Measurements from ENCODE around the gene MBNL1. TPM values are rescaled to one million over a fixed set of nuclear protein-coding genes. Genes with fewer than 3 reads are reported as not detected.

MBNL1 gene
- total RNA-seq, 1 donor from 2014 or later: 14.7 TPM

GRCh38 chr3:152289708-152290107 is 21.0 kb downstream of the MBNL1 start:
- no peak for TF ChIP-seq CTCF (IDR thresholded peaks at IDR 0.05)
- TF ChIP-seq EZH2phosphoT487 (IDR thresholded peaks at IDR 0.05): no peak
- no peak for TF ChIP-seq EZH2 (IDR thresholded peaks at IDR 0.05)
- Mint-ChIP-seq H3K9me3 (peaks cover 2% of the 10 kb centered on the region), H3K36me3 (peaks cover 10% of the 10 kb centered on the region), H3K4me1 (no peaks in the 10 kb centered on the region), H3K4me3 (no peak overlapping the region), H3K27me3 (ENCODE audit: insufficient read depth, low read depth) (no peaks in the 10 kb centered on the region), H3K27ac (no peak overlapping the region)
- Histone ChIP-seq H3K9ac (no peak overlapping the region), H3K36me3 (no peaks in the 10 kb centered on the region), H3K27ac (no peak overlapping the region), H3K4me3 (no peak overlapping the region), H3K79me2 (ENCODE audit: low read depth) (no peaks in the 10 kb centered on the region), H3K4me2 (no peak overlapping the region), H3K27me3 (no peaks in the 10 kb centered on the region), H3K9me3 (ENCODE audit: low read depth) (no peaks in the 10 kb centered on the region), H3F3A (ENCODE audit: low read depth) (no peaks in the 10 kb centered on the region), H3K4me1 (no peaks in the 10 kb centered on the region), H2AFZ (replicated peaks) (no peak overlapping the region), H4K20me1 (ENCODE audit: low read depth) (no peaks in the 10 kb centered on the region)
- DNase-seq (ENCODE audit: low spot score): no peak

GRCh38 chr3:152290374-152290773 is 21.6 kb downstream of the MBNL1 start:
- H3K27me3 ChIP-seq: no peaks in the 10 kb centered on the region
- no peaks in the 10 kb centered on the region for H3K4me1 ChIP-seq
- no peaks in the 10 kb centered on the region for H4K20me1 ChIP-seq (ENCODE audit: low read depth)
- Mint-ChIP-seq H3K36me3 (peaks cover 10% of the 10 kb centered on the region), H3K4me3 (no peak overlapping the region), H3K27me3 (ENCODE audit: insufficient read depth, low read depth) (no peaks in the 10 kb centered on the region), H3K9me3 (peaks cover 2% of the 10 kb centered on the region), H3K27ac (no peak overlapping the region), H3K4me1 (no peaks in the 10 kb centered on the region)
- H3K4me2 ChIP-seq: no peak overlapping the region
- no peaks in the 10 kb centered on the region for H3K36me3 ChIP-seq
- no peak overlapping the region for H3K9ac ChIP-seq
- H3K27ac ChIP-seq: no peak overlapping the region
- no peaks in the 10 kb centered on the region for H3K79me2 ChIP-seq (ENCODE audit: low read depth)
- no peaks in the 10 kb centered on the region for H3F3A ChIP-seq (ENCODE audit: low read depth)
- DNase-seq (ENCODE audit: low spot score): no peak
- no peak for TF ChIP-seq EZH2phosphoT487 (IDR thresholded peaks at IDR 0.05)
- TF ChIP-seq EZH2 (IDR thresholded peaks at IDR 0.05): no peak
- TF ChIP-seq CTCF (IDR thresholded peaks at IDR 0.05): no peak
- H3K9me3 ChIP-seq (ENCODE audit: low read depth): no peaks in the 10 kb centered on the region
- no peak overlapping the region for H3K4me3 ChIP-seq
- H2AFZ ChIP-seq (replicated peaks): no peak overlapping the region

DNA sequence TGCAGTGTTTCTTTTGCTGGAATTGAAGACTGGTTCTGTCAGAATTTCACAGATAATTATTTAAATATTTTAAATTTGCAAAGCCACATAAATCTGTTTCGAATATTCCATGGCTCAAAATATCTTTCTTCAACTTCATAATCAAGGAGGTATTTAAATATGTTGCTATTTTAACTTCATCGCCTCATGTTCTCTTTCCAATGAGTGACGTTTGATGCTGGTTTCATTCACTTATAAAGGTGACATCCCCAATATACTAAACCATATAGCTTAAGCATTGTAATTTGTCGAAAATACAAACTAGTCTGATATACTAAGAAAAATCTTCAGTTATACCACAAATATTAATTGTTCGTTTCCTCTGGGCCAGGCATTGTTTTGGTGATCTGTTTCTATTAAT is 22.5 kb downstream of the MBNL1 start:
- Histone ChIP-seq H3F3A (ENCODE audit: low read depth) (no peaks in the 10 kb centered on the region), H3K4me2 (no peak overlapping the region), H3K4me1 (no peaks in the 10 kb centered on the region), H2AFZ (replicated peaks) (no peak overlapping the region), H3K9me3 (ENCODE audit: low read depth) (no peaks in the 10 kb centered on the region), H3K27me3 (no peaks in the 10 kb centered on the region), H3K9ac (no peak overlapping the region), H3K36me3 (no peaks in the 10 kb centered on the region), H4K20me1 (ENCODE audit: low read depth) (no peaks in the 10 kb centered on the region), H3K4me3 (no peak overlapping the region), H3K27ac (no peak overlapping the region), H3K79me2 (ENCODE audit: low read depth) (no peaks in the 10 kb centered on the region)
- Mint-ChIP-seq H3K4me3 (no peak overlapping the region), H3K27ac (no peak overlapping the region), H3K4me1 (no peaks in the 10 kb centered on the region), H3K9me3 (peaks cover 2% of the 10 kb centered on the region), H3K36me3 (peaks cover 10% of the 10 kb centered on the region), H3K27me3 (ENCODE audit: insufficient read depth, low read depth) (no peaks in the 10 kb centered on the region)
- no peak for DNase-seq (ENCODE audit: low spot score)
- TF ChIP-seq EZH2phosphoT487 (IDR thresholded peaks at IDR 0.05): no peak
- TF ChIP-seq EZH2 (IDR thresholded peaks at IDR 0.05): no peak
- no peak for TF ChIP-seq CTCF (IDR thresholded peaks at IDR 0.05)

Measured in neural progenitor cell (in vitro differentiated cells).